Hepatocyte (in vitro differentiated cells): Measurements from ENCODE around the gene DGKI. TPM values are rescaled to one million over a fixed set of nuclear protein-coding genes. Genes with fewer than 3 reads are reported as not detected.

Experiments
- DNase-seq: peaks from one replicate; pipeline ENCODE4 v3.0.0-alpha.2; 2016; ENCODE audit warnings: low spot score
- H2AFZ ChIP-seq: fragments of 200-600 bp; sonication (generic); 2 replicates; pipeline ENCODE4 v1.6.0; 2016; ENCODE audit warnings: antibody characterized with exemption, mild to moderate bottlenecking
- H3K27ac ChIP-seq: fragments of 200-600 bp; sonication (generic); 2 replicates; pipeline ENCODE4 v1.5.1; 2016; ENCODE audit warnings: mild to moderate bottlenecking
- H3K27me3 ChIP-seq: fragments of 200-600 bp; sonication (generic); 2 replicates; pipeline ENCODE4 v1.6.1; 2016
- H3K36me3 ChIP-seq: fragments of 200-600 bp; sonication (generic); replicated peaks from 2 replicates; pipeline ENCODE4 v1.5.1; 2016; ENCODE audit warnings: low read depth; ENCODE audit not compliant: insufficient read depth
- H3K4me1 ChIP-seq: fragments of 200-600 bp; sonication (generic); 2 replicates; pipeline ENCODE4 v1.5.1; 2016; ENCODE audit warnings: mild to moderate bottlenecking, moderate library complexity; ENCODE audit not compliant: insufficient read depth
- H3K4me2 ChIP-seq: fragments of 200-600 bp; sonication (generic); 2 replicates; pipeline ENCODE4 v1.6.0; 2016
- H3K4me3 ChIP-seq: fragments of 200-600 bp; sonication (generic); 2 replicates; pipeline ENCODE4 v1.5.1; 2016; ENCODE audit warnings: mild to moderate bottlenecking
- H3K79me2 ChIP-seq: fragments of 200-600 bp; sonication (generic); 2 replicates; pipeline ENCODE4 v1.6.0; 2017; ENCODE audit warnings: mild to moderate bottlenecking
- H3K9me2 ChIP-seq: fragments of 200-600 bp; sonication (generic); replicated peaks from 2 replicates; pipeline ENCODE4 v1.6.0; 2017; ENCODE audit warnings: mild to moderate bottlenecking; ENCODE audit not compliant: insufficient read depth
- H3K9me3 ChIP-seq: fragments of 200-600 bp; sonication (generic); 2 replicates; pipeline ENCODE4 v1.5.1; 2016; ENCODE audit warnings: low read depth, mild to moderate bottlenecking
- H4K20me1 ChIP-seq: fragments of 200-600 bp; sonication (generic); 2 replicates; pipeline ENCODE4 v1.6.0; 2016; ENCODE audit warnings: mild to moderate bottlenecking; ENCODE audit not compliant: insufficient read depth, poor library complexity, severe bottlenecking
- CTCF ChIP-seq: fragments of 200-600 bp; sonication (generic); IDR thresholded peaks from 2 replicates; pipeline ENCODE4 v1.5.1; 2016; ENCODE audit warnings: antibody characterized with exemption, mild to moderate bottlenecking; ENCODE audit not compliant: poor library complexity
- EZH2 ChIP-seq: fragments of 200-600 bp; sonication (generic); IDR thresholded peaks from 2 replicates; pipeline ENCODE4 v1.6.1; 2016; ENCODE audit warnings: antibody characterized with exemption, mild to moderate bottlenecking, borderline replicate concordance
- EZH2phosphoT487 ChIP-seq: fragments of 200-600 bp; sonication (generic); IDR thresholded peaks from one replicate; pipeline ENCODE4 v1.6.1; 2018; ENCODE audit warnings: antibody characterized with exemption, mild to moderate bottlenecking, low read depth, moderate library complexity; ENCODE audit not compliant: unreplicated experiment, severe bottlenecking
- whole genome bisulfite sequencing: methylation state at CpG from one replicate; pipeline ENCODE4 v1.1.6; 2016; ENCODE audit warnings: low lambda C conversion rate; ENCODE audit errors: missing lambda C conversion rate; 5-methylcytosine and 5-hydroxymethylcytosine counted together
- polyA plus RNA-seq: library from polyadenylated mRNA; unstranded; fragments of >200 nt; fragmentation: Nextera tagmentation; extraction: Ambion mirVana; gene quantifications from 2 replicates; pipeline ENCODE4 v1.2.1, GENCODE V29; 2016
- total RNA-seq: library from RNA; depleted of rRNA; stranded (reverse); fragments of >200 nt; gene quantifications from 2 replicates; pipeline ENCODE4 v1.2.3, GENCODE V29; 2014

DGKI gene
- total and polyA plus RNA-seq, 2 experiments from 2014 or later: 0.47 to 1.8 TPM

- Histone ChIP-seq H3K27ac (peak overlapping the region; percentile 63), H3K4me2 (peak overlapping the region; percentile 9), H4K20me1 (no peaks in the 10 kb centered on the region), H3K4me1 (peaks cover 25% of the 10 kb centered on the region), H3K9me2 (no peaks in the 10 kb centered on the region), H2AFZ (peak overlapping the region; percentile 7), H3K79me2 (no peaks in the 10 kb centered on the region), H3K9me3 (no peaks in the 10 kb centered on the region), H3K4me3 (no peak overlapping the region), H3K36me3 (no peaks in the 10 kb centered on the region), H3K27me3 (no peaks in the 10 kb centered on the region)
- peak; percentile 30 for DNase-seq
- TF ChIP-seq EZH2phosphoT487: no peak
- TF ChIP-seq EZH2: no peak
- TF ChIP-seq CTCF: no peak
- 48% methylated on average over 5 of the region's 5 CpGs for WGBS
These were observed 255.3 kb downstream of the DGKI start for GRCh38 chr7:137591421-137591837.

GRCh38 chr7:137590756-137591305 is 255.9 kb downstream of the DGKI start:
- 92% methylated on average over 15 of the region's 15 CpGs for WGBS
- Histone ChIP-seq H3K4me2 (peak overlapping the region; percentile 9), H2AFZ (no peak overlapping the region)

GRCh38 chr7:137590071-137590755 is 256.6 kb downstream of the DGKI start:
- no peak overlapping the region for H2AFZ ChIP-seq
- no peak for DNase-seq

More at GRCh38 chr7:137590756-137591305, 255.9 kb downstream of the DGKI start:
- Histone ChIP-seq H3K27ac (peak overlapping the region; percentile 63), H3K79me2 (no peaks in the 10 kb centered on the region), H3K27me3 (no peaks in the 10 kb centered on the region), H3K36me3 (no peaks in the 10 kb centered on the region), H3K4me3 (no peak overlapping the region), H3K4me1 (peaks cover 25% of the 10 kb centered on the region), H4K20me1 (no peaks in the 10 kb centered on the region), H3K9me3 (no peaks in the 10 kb centered on the region), H3K9me2 (no peaks in the 10 kb centered on the region)
- DNase-seq: no peak
- no peak for TF ChIP-seq CTCF
- TF ChIP-seq EZH2: no peak
- TF ChIP-seq EZH2phosphoT487: no peak

More at GRCh38 chr7:137590071-137590755, 256.6 kb downstream of the DGKI start:
- Histone ChIP-seq H3K4me3 (no peak overlapping the region), H3K9me2 (no peaks in the 10 kb centered on the region), H3K27me3 (no peaks in the 10 kb centered on the region), H3K79me2 (no peaks in the 10 kb centered on the region), H3K27ac (peak overlapping the region; percentile 3), H3K4me2 (no peak overlapping the region), H3K4me1 (peaks cover 25% of the 10 kb centered on the region), H4K20me1 (no peaks in the 10 kb centered on the region), H3K9me3 (no peaks in the 10 kb centered on the region), H3K36me3 (no peaks in the 10 kb centered on the region)
- WGBS: 73% methylated on average over 7 of the region's 7 CpGs
- TF ChIP-seq CTCF: no peak
- no peak for TF ChIP-seq EZH2
- no peak for TF ChIP-seq EZH2phosphoT487
